Fibroblast of lung (primary cell): ENCODE results near the gene TMEM63C. TPM values are rescaled to one million over a fixed set of nuclear protein-coding genes. Genes with fewer than 3 reads are reported as not detected.
A peak's percentile ranks its signal among the peaks of the same experiment; 100 is the strongest.

ENCODE experiments used
- DNase-seq, 2 donors: peaks; one replicate each; pipeline versions ENCODE4 v3.0.0 to v3.0.0-alpha.2; 2010; ENCODE audit warnings: low read depth in 2 of 2
- H2AFZ ChIP-seq: 2 replicates; pipeline ENCODE4 v1.5.1; 2012; ENCODE audit warnings: low read length, control low read depth, inconsistent platforms
- H3K27ac ChIP-seq: 2 replicates; pipeline ENCODE4 v1.5.1; 2011; ENCODE audit warnings: low read length, control low read depth; ENCODE audit not compliant: insufficient read depth
- H3K27me3 ChIP-seq: 2 replicates; pipeline ENCODE4 v1.5.1; 2011; ENCODE audit warnings: mild to moderate bottlenecking, low read length; ENCODE audit not compliant: control insufficient read depth, insufficient read depth
- H3K36me3 ChIP-seq: 2 replicates; pipeline ENCODE4 v1.5.1; 2011; ENCODE audit warnings: low read length; ENCODE audit not compliant: control insufficient read depth, insufficient read depth
- H3K4me1 ChIP-seq: 2 replicates; pipeline ENCODE4 v1.5.1; 2011; ENCODE audit warnings: low read length; ENCODE audit not compliant: control insufficient read depth, insufficient read depth; ENCODE audit errors: extremely low read depth
- H3K4me2 ChIP-seq: 2 replicates; pipeline ENCODE4 v1.5.1; 2011; ENCODE audit warnings: low read length, control low read depth; ENCODE audit not compliant: insufficient read depth; ENCODE audit errors: extremely low read depth
- H3K4me3 ChIP-seq, 4 experiments: fragments of 200-600 bp in 1 of 4; sonication (generic) in 1 of 4; replicated peaks in 1 of 4; 2 replicates each; pipeline ENCODE4 v1.5.1; 2011 to 2016; ENCODE audit warnings: low read length in 4 of 4, low read depth in 3 of 4, mild to moderate bottlenecking in 3 of 4, control low read depth in 2 of 4, inconsistent platforms in 1 of 4, mixed read lengths in 1 of 4; ENCODE audit not compliant: insufficient read depth in 1 of 4; ENCODE audit errors: control extremely low read depth in 1 of 4
- H3K79me2 ChIP-seq: 2 replicates; pipeline ENCODE4 v1.5.1; 2012; ENCODE audit warnings: mild to moderate bottlenecking, low read length, inconsistent platforms; ENCODE audit not compliant: control insufficient read depth, insufficient read depth
- H3K9ac ChIP-seq: 2 replicates; pipeline ENCODE4 v1.5.1; 2011; ENCODE audit warnings: mild to moderate bottlenecking, low read length, control low read depth; ENCODE audit not compliant: insufficient read depth
- H3K9me3 ChIP-seq: 2 replicates; pipeline ENCODE4 v1.5.1; 2012; ENCODE audit warnings: low read depth, low read length; ENCODE audit not compliant: control insufficient read depth, insufficient read depth
- H4K20me1 ChIP-seq: 2 replicates; pipeline ENCODE4 v1.5.1; 2011; ENCODE audit warnings: low read length; ENCODE audit not compliant: control insufficient read depth, insufficient read depth; ENCODE audit errors: extremely low read depth
- CTCF ChIP-seq, 2 donors: IDR thresholded peaks in 1 of 2; conservative IDR thresholded peaks in 1 of 2; 1 replicate in 1 of 2; 2 replicates in 1 of 2; pipeline ENCODE4 v1.5.1; 2011 to 2012; ENCODE audit warnings: low read length in 2 of 2, control low read depth in 1 of 2, inconsistent platforms in 1 of 2, low read depth in 1 of 2, mild to moderate bottlenecking in 1 of 2
- EZH2 ChIP-seq: IDR thresholded peaks from 2 replicates; pipeline ENCODE4 v1.5.1; 2012; ENCODE audit warnings: low read length, control low read depth, mild to moderate bottlenecking; ENCODE audit errors: missing control alignments
- polyA plus RNA-seq, 2 donors: library from polyadenylated mRNA; depleted of rRNA in 1 of 2; stranded (reverse) in 1 of 2; unstranded in 1 of 2; fragments of >200 nt; gene quantifications; 2 replicates each; pipeline ENCODE4 v1.2.1, GENCODE V29; 2011 to 2012; ENCODE audit warnings: missing spikeins in 1 of 2
- total RNA-seq: library from RNA; depleted of rRNA; stranded (reverse); fragments of >200 nt; gene quantifications from 2 replicates; pipeline ENCODE4 v1.2.1, GENCODE V29; 2014

The TMEM63C gene
- total and polyA plus RNA-seq, 2 donors (not counting 1 experiment from before 2014, with no cell fraction given), result 0.66 TPM; not detected in 1

GRCh38 chr14:77157740-77158139 is 23.9 kb upstream of the TMEM63C start:
- H3K4me3 ChIP-seq, result no peak overlapping the region
- peaks cover 13% of the 10 kb centered on the region for H3K27me3 ChIP-seq
- H2AFZ ChIP-seq, result no peak overlapping the region
- no peak overlapping the region for H3K27ac ChIP-seq
- no peaks in the 10 kb centered on the region for H3K36me3 ChIP-seq
- no peak for DNase-seq
- H3K79me2 ChIP-seq, result no peaks in the 10 kb centered on the region
- peaks cover 3% of the 10 kb centered on the region for H3K4me1 ChIP-seq
- H3K4me2 ChIP-seq, result no peak overlapping the region
- TF ChIP-seq EZH2, result no peak
- TF ChIP-seq CTCF (conservative IDR thresholded peaks at IDR 0.05 in 1 of 2, IDR thresholded peaks at IDR 0.05 in 1 of 2; ENCODE audit: low read depth in 1 of 2, low read length in 2 of 2), result no peak
- H3K9ac ChIP-seq, result no peak overlapping the region
- no peaks in the 10 kb centered on the region for H3K9me3 ChIP-seq
- H4K20me1 ChIP-seq, result no peaks in the 10 kb centered on the region

GRCh38 chr14:77158175-77158881 is 23.3 kb upstream of the TMEM63C start:
- peak; percentile 61 to 76 for DNase-seq
- Histone ChIP-seq H3K36me3 (no peaks in the 10 kb centered on the region), H3K4me1 (peaks cover 3% of the 10 kb centered on the region), H3K9me3 (no peaks in the 10 kb centered on the region), H3K79me2 (no peaks in the 10 kb centered on the region), H2AFZ (peak overlapping the region; percentile 9), H3K27ac (no peak overlapping the region), H3K27me3 (peaks cover 13% of the 10 kb centered on the region), H4K20me1 (no peaks in the 10 kb centered on the region), H3K4me3 (no peak overlapping the region), H3K4me2 (peak overlapping the region; percentile 54), H3K9ac (no peak overlapping the region)
- TF ChIP-seq CTCF (conservative IDR thresholded peaks at IDR 0.05 in 1 of 2, IDR thresholded peaks at IDR 0.05 in 1 of 2; ENCODE audit: low read depth in 1 of 2, low read length in 2 of 2), result no peak
- TF ChIP-seq EZH2, result no peak

DNA sequence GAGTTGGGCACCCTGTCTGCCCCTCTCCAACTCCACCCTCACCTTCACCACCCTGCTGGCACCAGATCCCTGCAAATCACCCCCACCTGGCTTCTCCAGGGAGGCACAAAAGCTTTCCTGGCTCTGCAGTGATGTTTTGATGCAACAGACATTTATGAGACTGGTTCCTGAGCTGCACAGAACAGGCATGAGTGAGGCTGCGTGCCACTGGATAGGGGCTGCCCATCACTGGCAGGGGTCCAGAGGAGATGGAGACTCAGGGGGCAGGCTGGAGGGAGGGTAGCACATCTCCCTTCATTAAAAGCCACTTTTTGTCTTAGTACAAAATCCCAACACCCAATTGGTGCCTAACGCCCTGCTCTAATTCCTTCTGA is 22.7 kb upstream of the TMEM63C start:
- no peaks in the 10 kb centered on the region for H3K79me2 ChIP-seq
- H3K4me1 ChIP-seq, result peaks cover 3% of the 10 kb centered on the region
- H3K36me3 ChIP-seq, result no peaks in the 10 kb centered on the region
- H3K27me3 ChIP-seq, result peaks cover 13% of the 10 kb centered on the region
- no peak for DNase-seq
- no peak overlapping the region for H3K9ac ChIP-seq
- H3K4me3 ChIP-seq, result no peak overlapping the region
- H2AFZ ChIP-seq, result peak overlapping the region; percentile 9
- H3K9me3 ChIP-seq, result no peaks in the 10 kb centered on the region
- no peaks in the 10 kb centered on the region for H4K20me1 ChIP-seq
- no peak overlapping the region for H3K4me2 ChIP-seq
- no peak for TF ChIP-seq EZH2
- no peak for TF ChIP-seq CTCF (conservative IDR thresholded peaks at IDR 0.05 in 1 of 2, IDR thresholded peaks at IDR 0.05 in 1 of 2; ENCODE audit: low read depth in 1 of 2, low read length in 2 of 2)
- no peak overlapping the region for H3K27ac ChIP-seq
